Astrocyte (in vitro differentiated cells and primary cell): Measurements from ENCODE around the gene ADAMTS16. TPM values are rescaled to one million over a fixed set of nuclear protein-coding genes. Genes with fewer than 3 reads are reported as not detected.

Experiments used
- DNase-seq: peaks from one replicate; pipeline ENCODE4 v3.0.0-alpha.2; 2010; ENCODE audit warnings: low read depth
- FAIRE-seq: peaks from 2 replicates; lab custom pipeline; 2011; peaks lifted over from hg19 to GRCh38; lab: Jason Lieb, UNC
- H2AFZ ChIP-seq: 2 replicates; pipeline ENCODE4 v1.6.0; 2012; ENCODE audit warnings: low read depth, low read length, inconsistent platforms
- H3K27ac ChIP-seq: 2 replicates; pipeline ENCODE4 v1.5.1; 2011; ENCODE audit warnings: low read depth, low read length, inconsistent platforms
- H3K27me3 ChIP-seq: 2 replicates; pipeline ENCODE4 v1.6.0; 2011; ENCODE audit warnings: low read length, inconsistent platforms; ENCODE audit not compliant: insufficient read depth
- H3K36me3 ChIP-seq: 2 replicates; pipeline ENCODE4 v1.5.1; 2011; ENCODE audit warnings: low read length, inconsistent platforms; ENCODE audit not compliant: insufficient read depth
- H3K4me1 ChIP-seq: 2 replicates; pipeline ENCODE4 v1.5.1; 2011; ENCODE audit warnings: low read length, inconsistent platforms; ENCODE audit not compliant: insufficient read depth
- H3K4me2 ChIP-seq: 2 replicates; pipeline ENCODE4 v1.6.0; 2012; ENCODE audit warnings: low read length, inconsistent platforms
- H3K4me3 ChIP-seq: 2 replicates; pipeline ENCODE4 v1.5.1; 2011; ENCODE audit warnings: low read depth, mild to moderate bottlenecking, low read length, inconsistent platforms; ENCODE audit not compliant: insufficient read depth
- H3K79me2 ChIP-seq: 2 replicates; pipeline ENCODE4 v1.6.0; 2012; ENCODE audit warnings: mild to moderate bottlenecking, low read length, inconsistent platforms; ENCODE audit not compliant: insufficient read depth
- H3K9ac ChIP-seq: 2 replicates; pipeline ENCODE4 v1.6.0; 2012; ENCODE audit warnings: mild to moderate bottlenecking, low read length, inconsistent platforms
- H3K9me3 ChIP-seq: 2 replicates; pipeline ENCODE4 v1.5.1; 2012; ENCODE audit warnings: low read depth, mild to moderate bottlenecking, low read length, inconsistent platforms; ENCODE audit not compliant: insufficient read depth
- H4K20me1 ChIP-seq: 2 replicates; pipeline ENCODE4 v1.6.0; 2012; ENCODE audit warnings: low read length, inconsistent platforms; ENCODE audit not compliant: insufficient read depth
- H3K27ac Mint-ChIP-seq: one replicate; pipeline ENCODE4 v1.8.0; 2021; ENCODE audit warnings: mild to moderate bottlenecking, mixed read lengths; ENCODE audit not compliant: unreplicated experiment
- H3K27me3 Mint-ChIP-seq: one replicate; pipeline ENCODE4 v1.8.0; 2021; ENCODE audit warnings: low read depth, mixed read lengths; ENCODE audit not compliant: unreplicated experiment
- H3K36me3 Mint-ChIP-seq: one replicate; pipeline ENCODE4 v1.8.0; 2021; ENCODE audit warnings: low read depth, mixed read lengths; ENCODE audit not compliant: unreplicated experiment
- H3K4me1 Mint-ChIP-seq: one replicate; pipeline ENCODE4 v1.8.0; 2021; ENCODE audit warnings: low read depth, mixed read lengths; ENCODE audit not compliant: unreplicated experiment
- H3K4me3 Mint-ChIP-seq: one replicate; pipeline ENCODE4 v1.8.0; 2021; ENCODE audit warnings: mild to moderate bottlenecking, moderate library complexity, mixed read lengths; ENCODE audit not compliant: unreplicated experiment
- H3K9me3 Mint-ChIP-seq: one replicate; pipeline ENCODE4 v1.8.0; 2021; ENCODE audit warnings: mild to moderate bottlenecking, mixed read lengths; ENCODE audit not compliant: unreplicated experiment
- EZH2 ChIP-seq: IDR thresholded peaks from 2 replicates; pipeline ENCODE4 v1.6.1; 2012; ENCODE audit warnings: mild to moderate bottlenecking, low read length, inconsistent platforms; ENCODE audit not compliant: insufficient read depth
- total RNA-seq: library from RNA; stranded (reverse); gene quantifications from 2 replicates; pipeline ENCODE4 v1.2.1, GENCODE V29; 2021
- TF ChIP-seq, protein P1 (sequence below): IDR thresholded peaks from 2 replicates; pipeline ENCODE4 v1.5.1; 2011; ENCODE audit warnings: low read depth, mild to moderate bottlenecking, inconsistent platforms, low read length, moderate library complexity; ENCODE audit not compliant: insufficient read depth

The ADAMTS16 gene
- total RNA-seq, 1 donor from 2014 or later, result 5.7 TPM

DNA sequence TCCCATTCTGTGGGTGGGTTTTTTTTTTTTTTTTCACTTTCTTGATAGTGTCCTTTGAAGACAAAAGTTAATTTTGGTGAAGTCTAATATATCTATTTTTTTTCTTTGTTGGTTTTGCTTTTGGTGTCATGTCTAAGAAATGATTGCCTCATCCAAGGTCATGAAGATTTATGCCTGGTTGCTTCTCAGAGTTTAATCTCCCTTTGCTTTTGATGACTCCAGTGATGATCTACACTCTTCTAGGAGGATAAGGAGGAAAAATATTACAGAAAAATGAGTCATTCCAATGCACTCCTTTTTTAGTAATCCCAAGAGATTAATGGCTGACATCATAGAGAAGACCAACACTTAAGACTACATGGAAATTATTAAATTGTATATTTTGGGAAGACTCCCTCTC, 202.7 kb downstream of the ADAMTS16 start:
- H3K9me3 Mint-ChIP-seq, result peaks cover 1% of the 10 kb centered on the region
- Histone ChIP-seq H3K4me2 (no peak overlapping the region), H2AFZ (no peak overlapping the region), H3K27ac (peak overlapping the region; percentile 59), H3K79me2 (no peaks in the 10 kb centered on the region), H3K4me1 (peaks cover 38% of the 10 kb centered on the region), H3K9ac (no peak overlapping the region), H3K36me3 (no peaks in the 10 kb centered on the region), H4K20me1 (no peaks in the 10 kb centered on the region), H3K4me3 (no peak overlapping the region), H3K9me3 (no peaks in the 10 kb centered on the region), H3K27me3 (no peaks in the 10 kb centered on the region)
- DNase-seq, result peak; percentile 80
- no peaks in the 10 kb centered on the region for H3K36me3 Mint-ChIP-seq
- no peak overlapping the region for H3K27ac Mint-ChIP-seq
- H3K4me1 Mint-ChIP-seq, result peaks cover 30% of the 10 kb centered on the region
- TF ChIP-seq, protein P1, sequence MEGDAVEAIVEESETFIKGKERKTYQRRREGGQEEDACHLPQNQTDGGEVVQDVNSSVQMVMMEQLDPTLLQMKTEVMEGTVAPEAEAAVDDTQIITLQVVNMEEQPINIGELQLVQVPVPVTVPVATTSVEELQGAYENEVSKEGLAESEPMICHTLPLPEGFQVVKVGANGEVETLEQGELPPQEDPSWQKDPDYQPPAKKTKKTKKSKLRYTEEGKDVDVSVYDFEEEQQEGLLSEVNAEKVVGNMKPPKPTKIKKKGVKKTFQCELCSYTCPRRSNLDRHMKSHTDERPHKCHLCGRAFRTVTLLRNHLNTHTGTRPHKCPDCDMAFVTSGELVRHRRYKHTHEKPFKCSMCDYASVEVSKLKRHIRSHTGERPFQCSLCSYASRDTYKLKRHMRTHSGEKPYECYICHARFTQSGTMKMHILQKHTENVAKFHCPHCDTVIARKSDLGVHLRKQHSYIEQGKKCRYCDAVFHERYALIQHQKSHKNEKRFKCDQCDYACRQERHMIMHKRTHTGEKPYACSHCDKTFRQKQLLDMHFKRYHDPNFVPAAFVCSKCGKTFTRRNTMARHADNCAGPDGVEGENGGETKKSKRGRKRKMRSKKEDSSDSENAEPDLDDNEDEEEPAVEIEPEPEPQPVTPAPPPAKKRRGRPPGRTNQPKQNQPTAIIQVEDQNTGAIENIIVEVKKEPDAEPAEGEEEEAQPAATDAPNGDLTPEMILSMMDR, result no peak
- no peak for TF ChIP-seq EZH2
- no peak overlapping the region for H3K4me3 Mint-ChIP-seq
- no peak for FAIRE-seq
- H3K27me3 Mint-ChIP-seq, result no peaks in the 10 kb centered on the region

DNA sequence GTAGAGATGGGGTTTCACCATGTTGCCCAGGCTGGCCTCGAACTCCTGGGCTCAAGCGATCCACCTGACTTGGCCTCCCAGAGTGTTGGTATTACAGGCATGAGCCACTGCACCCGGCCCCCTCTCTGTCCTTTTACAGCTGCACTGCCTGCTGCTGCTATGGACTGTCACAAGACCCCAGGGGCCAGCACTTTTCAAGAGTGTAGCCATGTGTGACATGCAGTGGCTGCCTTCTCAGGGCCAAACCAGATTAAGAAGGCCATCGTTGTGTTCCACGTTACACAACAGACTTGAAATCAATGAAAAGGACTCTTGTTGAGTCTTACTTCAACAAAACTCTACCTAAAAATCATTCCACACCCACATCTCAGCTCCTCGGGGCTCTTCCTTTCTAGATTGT, 203.4 kb downstream of the ADAMTS16 start:
- H3K27ac ChIP-seq, result peak overlapping the region; percentile 48
- Mint-ChIP-seq H3K36me3 (no peaks in the 10 kb centered on the region), H3K4me3 (no peak overlapping the region), H3K9me3 (peaks cover 1% of the 10 kb centered on the region), H3K4me1 (peaks cover 30% of the 10 kb centered on the region), H3K27me3 (no peaks in the 10 kb centered on the region), H3K27ac (no peak overlapping the region)
- H3K4me2 ChIP-seq, result no peak overlapping the region
- no peak overlapping the region for H2AFZ ChIP-seq
- no peaks in the 10 kb centered on the region for H3K36me3 ChIP-seq
- H3K79me2 ChIP-seq, result no peaks in the 10 kb centered on the region
- no peak overlapping the region for H3K9ac ChIP-seq
- TF ChIP-seq, protein P1, result no peak
- TF ChIP-seq EZH2, result no peak
- FAIRE-seq (no peak), DNase-seq (no peak)
- no peaks in the 10 kb centered on the region for H3K9me3 ChIP-seq
- H4K20me1 ChIP-seq, result no peaks in the 10 kb centered on the region
- peaks cover 38% of the 10 kb centered on the region for H3K4me1 ChIP-seq
- no peak overlapping the region for H3K4me3 ChIP-seq
- no peaks in the 10 kb centered on the region for H3K27me3 ChIP-seq

DNA sequence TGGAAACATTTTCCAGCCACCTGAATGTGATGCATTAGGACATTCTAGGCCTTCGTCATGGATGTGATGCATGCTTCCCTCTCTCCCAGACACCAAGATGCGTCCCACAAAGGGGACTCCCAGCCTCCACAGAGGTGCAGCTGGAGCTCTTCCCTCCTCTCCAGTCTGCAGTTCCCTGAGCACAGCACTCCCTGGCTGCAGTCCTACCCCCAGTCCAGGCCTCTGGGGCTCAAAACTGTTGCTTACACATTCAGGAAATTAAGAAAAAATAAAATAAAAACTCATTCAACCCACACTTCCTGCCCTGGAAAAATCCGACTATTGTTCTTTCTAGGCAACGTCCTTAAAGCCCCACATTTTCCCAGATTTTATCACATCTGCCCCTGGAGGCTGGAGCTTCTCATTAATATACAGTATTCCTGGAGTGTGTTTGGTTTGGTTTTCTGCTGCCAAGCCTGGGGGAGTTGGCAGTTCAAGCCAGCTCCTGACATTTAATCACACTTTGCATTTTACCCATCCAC, 204.0 kb downstream of the ADAMTS16 start:
- Mint-ChIP-seq H3K4me1 (peaks cover 30% of the 10 kb centered on the region), H3K4me3 (no peak overlapping the region), H3K9me3 (peaks cover 1% of the 10 kb centered on the region), H3K36me3 (no peaks in the 10 kb centered on the region), H3K27me3 (no peaks in the 10 kb centered on the region), H3K27ac (no peak overlapping the region)
- H3K9ac ChIP-seq, result no peak overlapping the region
- FAIRE-seq, result no peak
- no peak overlapping the region for H3K4me3 ChIP-seq
- no peaks in the 10 kb centered on the region for H3K27me3 ChIP-seq
- no peaks in the 10 kb centered on the region for H3K36me3 ChIP-seq
- no peaks in the 10 kb centered on the region for H4K20me1 ChIP-seq
- no peaks in the 10 kb centered on the region for H3K79me2 ChIP-seq
- peaks cover 39% of the 10 kb centered on the region for H3K4me1 ChIP-seq
- H3K9me3 ChIP-seq, result no peaks in the 10 kb centered on the region
- no peak overlapping the region for H3K27ac ChIP-seq
- no peak overlapping the region for H2AFZ ChIP-seq
- TF ChIP-seq, protein P1, result no peak
- TF ChIP-seq EZH2, result no peak
- peak; percentile 13 for DNase-seq
- no peak overlapping the region for H3K4me2 ChIP-seq
